ENCODE results near the gene TERB1. TPM values are rescaled to one million over a fixed set of nuclear protein-coding genes. Genes with fewer than 3 reads are reported as not detected.

The TERB1 gene
- total RNA-seq, 1 experiment from 2014 or later, result not detected

Other genes with a start within 250 kb of the TERB1 start
- gene CKLF, start 249.0 kb downstream of the TERB1 start, total RNA-seq (2021; ENCODE audit: unreplicated experiment), result 38.6 TPM
- gene CMTM1, start 235.1 kb downstream of the TERB1 start, total RNA-seq (2021; ENCODE audit: unreplicated experiment), result 5.2 TPM
- gene CMTM2, start 222.1 kb downstream of the TERB1 start, total RNA-seq (2021; ENCODE audit: unreplicated experiment), result 0.42 TPM
- gene CMTM3, start 196.9 kb downstream of the TERB1 start, total RNA-seq (2021; ENCODE audit: unreplicated experiment), result 12.8 TPM
- 77.8 TPM for gene CMTM4, start 104.8 kb downstream of the TERB1 start, total RNA-seq (2021; ENCODE audit: unreplicated experiment)
- 92.8 TPM for gene DYNC1LI2, start 50.0 kb downstream of the TERB1 start, total RNA-seq (2021; ENCODE audit: unreplicated experiment)
- 123 TPM for gene NAE1, start 29.4 kb upstream of the TERB1 start, total RNA-seq (2021; ENCODE audit: unreplicated experiment)
- not detected for gene CA7, start 42.8 kb upstream of the TERB1 start, total RNA-seq (2021; ENCODE audit: unreplicated experiment)
- 19.9 TPM for gene PDP2, start 78.9 kb upstream of the TERB1 start, total RNA-seq (2021; ENCODE audit: unreplicated experiment)
- gene CDH16, start 117.3 kb upstream of the TERB1 start, total RNA-seq (2021; ENCODE audit: unreplicated experiment), result not detected
- gene RRAD, start 124.0 kb upstream of the TERB1 start, total RNA-seq (2021; ENCODE audit: unreplicated experiment), result 2.2 TPM
- 113 TPM for gene CIAO2B, start 132.8 kb upstream of the TERB1 start, total RNA-seq (2021; ENCODE audit: unreplicated experiment)
- 35.4 TPM for gene CES2, start 133.9 kb upstream of the TERB1 start, total RNA-seq (2021; ENCODE audit: unreplicated experiment)
- 10.8 TPM for gene CES3, start 159.7 kb upstream of the TERB1 start, total RNA-seq (2021; ENCODE audit: unreplicated experiment)
- gene CES4A, start 187.0 kb upstream of the TERB1 start, total RNA-seq (2021; ENCODE audit: unreplicated experiment), result not detected
- 101 TPM for gene CBFB, start 227.6 kb upstream of the TERB1 start, total RNA-seq (2021; ENCODE audit: unreplicated experiment)